ENCODE measurements around the gene ACSL6.

GRCh38 chr5:132052520-132052919 lies 41.1 kb upstream of the ACSL6 start:
- TF ChIP-seq ZNF549 (tag by site-specific recombination; IDR thresholded peaks at IDR 0.05) (no peak), CTCF (tag by site-specific recombination; IDR thresholded peaks at IDR 0.05) (no peak), TCF7L2 (IDR thresholded peaks at IDR 0.05; ENCODE audit: borderline replicate concordance, low read depth, low read length) (no peak), KLF16 (tag by site-specific recombination; IDR thresholded peaks at IDR 0.05) (no peak), REST (tag by site-specific recombination; IDR thresholded peaks at IDR 0.05) (no peak)
- TF ChIP-seq, protein P1, sequence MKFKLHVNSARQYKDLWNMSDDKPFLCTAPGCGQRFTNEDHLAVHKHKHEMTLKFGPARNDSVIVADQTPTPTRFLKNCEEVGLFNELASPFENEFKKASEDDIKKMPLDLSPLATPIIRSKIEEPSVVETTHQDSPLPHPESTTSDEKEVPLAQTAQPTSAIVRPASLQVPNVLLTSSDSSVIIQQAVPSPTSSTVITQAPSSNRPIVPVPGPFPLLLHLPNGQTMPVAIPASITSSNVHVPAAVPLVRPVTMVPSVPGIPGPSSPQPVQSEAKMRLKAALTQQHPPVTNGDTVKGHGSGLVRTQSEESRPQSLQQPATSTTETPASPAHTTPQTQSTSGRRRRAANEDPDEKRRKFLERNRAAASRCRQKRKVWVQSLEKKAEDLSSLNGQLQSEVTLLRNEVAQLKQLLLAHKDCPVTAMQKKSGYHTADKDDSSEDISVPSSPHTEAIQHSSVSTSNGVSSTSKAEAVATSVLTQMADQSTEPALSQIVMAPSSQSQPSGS (tag by site-specific recombination; IDR thresholded peaks at IDR 0.05; ENCODE audit: low read depth) = no peak

All from HEK293 (cell line).